DOHH2 (cell line): ENCODE measurements around the gene IFT122.
"Not testable (repeated sequence)": the region's sequence is repeated elsewhere in the genome, so short reads cannot be mapped to it uniquely, and the experiment has no call there.

Source experiments
- H3F3A ChIP-seq: fragments of 200-600 bp; sonication (generic), shearing (Covaris generic); 2 replicates; pipeline ENCODE4 v1.6.0; 2016; ENCODE audit warnings: antibody characterized with exemption, mild to moderate bottlenecking; ENCODE audit not compliant: control insufficient read depth, insufficient read depth
- H3K27ac ChIP-seq: fragments of 200-600 bp; sonication (generic); 2 replicates; pipeline ENCODE4 v1.5.1; 2014; ENCODE audit warnings: low read depth, mild to moderate bottlenecking, low read length, moderate library complexity
- H3K27me3 ChIP-seq: fragments of 200-600 bp; sonication (generic); 2 replicates; pipeline ENCODE4 v1.6.1; 2014; ENCODE audit warnings: mild to moderate bottlenecking, low read length, mixed read lengths; ENCODE audit not compliant: control insufficient read depth
- H3K36me3 ChIP-seq: fragments of 200-600 bp; sonication (generic); 2 replicates; pipeline ENCODE4 v1.6.1; 2014; ENCODE audit warnings: mild to moderate bottlenecking, low read length, moderate library complexity, mixed read lengths; ENCODE audit not compliant: control insufficient read depth
- H3K4me1 ChIP-seq: fragments of 200-600 bp; sonication (generic); 2 replicates; pipeline ENCODE4 v1.6.1; 2014; ENCODE audit warnings: mild to moderate bottlenecking, low read length, mixed read lengths; ENCODE audit not compliant: control insufficient read depth
- H3K4me2 ChIP-seq: fragments of 200-600 bp; sonication (generic); 2 replicates; pipeline ENCODE4 v1.6.0; 2014; ENCODE audit warnings: mild to moderate bottlenecking, low read length, moderate library complexity
- H3K4me3 ChIP-seq: fragments of 200-600 bp; sonication (generic); 2 replicates; pipeline ENCODE4 v1.5.1; 2014; ENCODE audit warnings: mild to moderate bottlenecking, low read length, mixed read lengths
- H3K79me2 ChIP-seq: fragments of 200-600 bp; sonication (generic); 2 replicates; pipeline ENCODE4 v1.6.1; 2014; ENCODE audit warnings: mild to moderate bottlenecking, low read length, mixed read lengths; ENCODE audit not compliant: control insufficient read depth
- H3K9me2 ChIP-seq: fragments of 200-600 bp; sonication (generic); replicated peaks from 2 replicates; pipeline ENCODE4 v1.6.1; 2014; ENCODE audit warnings: mild to moderate bottlenecking, low read length, mixed read lengths; ENCODE audit not compliant: control insufficient read depth
- H3K9me3 ChIP-seq: fragments of 200-600 bp; sonication (generic); 2 replicates; pipeline ENCODE4 v1.6.1; 2014; ENCODE audit warnings: antibody characterized with exemption, low read length, mixed read lengths; ENCODE audit not compliant: control insufficient read depth, insufficient read depth
- H4K20me1 ChIP-seq: fragments of 200-600 bp; sonication (generic); 2 replicates; pipeline ENCODE4 v1.6.0; 2014; ENCODE audit warnings: low read depth, mild to moderate bottlenecking, antibody characterized with exemption, low read length, moderate library complexity; ENCODE audit not compliant: control insufficient read depth, insufficient read depth
- CTCF ChIP-seq: fragments of 200-600 bp; sonication (generic); IDR thresholded peaks from one replicate; pipeline ENCODE4 v1.5.1; 2014; ENCODE audit warnings: antibody characterized with exemption, mild to moderate bottlenecking, low read depth, low read length; ENCODE audit not compliant: poor library complexity, severe bottlenecking
- EZH2phosphoT487 ChIP-seq: fragments of 200-600 bp; sonication (generic); IDR thresholded peaks from 2 replicates; pipeline ENCODE4 v1.6.1; 2017; ENCODE audit warnings: borderline replicate concordance, mild to moderate bottlenecking, antibody characterized with exemption, low read length, moderate library complexity, mixed read lengths

Gene IFT122

GRCh38 chr3:129515821-129516432, 75.9 kb downstream of the IFT122 start:
- not testable (repeated sequence) for H3K4me2 ChIP-seq, H3K79me2 ChIP-seq, H3K36me3 ChIP-seq, H3K9me2 ChIP-seq, H3K9me3 ChIP-seq, H4K20me1 ChIP-seq, H3K4me3 ChIP-seq, H3F3A ChIP-seq, H3K27me3 ChIP-seq, H3K4me1 ChIP-seq, H3K27ac ChIP-seq

- no peaks in the 10 kb centered on the region for H3K9me3 ChIP-seq
- no peaks in the 10 kb centered on the region for H3K79me2 ChIP-seq
- TF ChIP-seq EZH2phosphoT487 = no peak
- TF ChIP-seq CTCF = no peak
- H3K9me2 ChIP-seq = no peaks in the 10 kb centered on the region
- H3K36me3 ChIP-seq = no peaks in the 10 kb centered on the region
- no peaks in the 10 kb centered on the region for H4K20me1 ChIP-seq
- no peaks in the 10 kb centered on the region for H3K27me3 ChIP-seq
- no peak overlapping the region for H3K4me2 ChIP-seq
- no peaks in the 10 kb centered on the region for H3F3A ChIP-seq
- no peak overlapping the region for H3K4me3 ChIP-seq
- no peak overlapping the region for H3K27ac ChIP-seq
- H3K4me1 ChIP-seq = no peaks in the 10 kb centered on the region
Observed at GRCh38 chr3:129517516-129517915, 77.5 kb downstream of the IFT122 start.

GRCh38 chr3:129518038-129518561, 78.1 kb downstream of the IFT122 start:
- H3K79me2 ChIP-seq = no peaks in the 10 kb centered on the region
- no peaks in the 10 kb centered on the region for H3K27me3 ChIP-seq
- no peaks in the 10 kb centered on the region for H3K9me3 ChIP-seq
- no peaks in the 10 kb centered on the region for H3K4me1 ChIP-seq
- no peaks in the 10 kb centered on the region for H3K9me2 ChIP-seq
- H3K4me3 ChIP-seq = no peak overlapping the region
- no peaks in the 10 kb centered on the region for H3K36me3 ChIP-seq
- no peak overlapping the region for H3K4me2 ChIP-seq
- no peak overlapping the region for H3K27ac ChIP-seq
- H3F3A ChIP-seq = no peaks in the 10 kb centered on the region
- TF ChIP-seq EZH2phosphoT487 = no peak
- TF ChIP-seq CTCF = no peak
- no peaks in the 10 kb centered on the region for H4K20me1 ChIP-seq

GRCh38 chr3:129518581-129518980, 78.6 kb downstream of the IFT122 start:
- no peak overlapping the region for H3K27ac ChIP-seq
- TF ChIP-seq EZH2phosphoT487 = no peak
- no peak for TF ChIP-seq CTCF

More at GRCh38 chr3:129518581-129518980, 78.6 kb downstream of the IFT122 start:
- no peak overlapping the region for H3K4me2 ChIP-seq
- no peaks in the 10 kb centered on the region for H3K9me3 ChIP-seq
- no peaks in the 10 kb centered on the region for H3K27me3 ChIP-seq
- no peaks in the 10 kb centered on the region for H3K9me2 ChIP-seq
- H3K79me2 ChIP-seq = no peaks in the 10 kb centered on the region
- no peaks in the 10 kb centered on the region for H3F3A ChIP-seq
- H3K4me3 ChIP-seq = no peak overlapping the region
- no peaks in the 10 kb centered on the region for H4K20me1 ChIP-seq
- H3K36me3 ChIP-seq = no peaks in the 10 kb centered on the region
- H3K4me1 ChIP-seq = no peaks in the 10 kb centered on the region
